Astrocyte of the spinal cord (primary cell): ENCODE results near the gene ATP2B1.

Source experiments
- DNase-seq: peaks from one replicate; pipeline ENCODE4 v3.0.0; 2011; ENCODE audit warnings: low read depth, low spot score
- H3K4me3 ChIP-seq: 2 replicates; pipeline ENCODE4 v1.5.1; 2011; ENCODE audit warnings: low read depth, mild to moderate bottlenecking, low read length, moderate library complexity
- in situ Hi-C: cut with HindIII; loops from 2 replicates; pipeline ENCODE4 v1.10.0; 2017; ENCODE audit warnings: low sequenced_read_pairs
- TF ChIP-seq, protein P1 (sequence below): IDR thresholded peaks from 2 replicates; pipeline ENCODE4 v1.5.1; 2012; ENCODE audit warnings: low read depth, mild to moderate bottlenecking, low read length, inconsistent platforms

Gene ATP2B1

DNA sequence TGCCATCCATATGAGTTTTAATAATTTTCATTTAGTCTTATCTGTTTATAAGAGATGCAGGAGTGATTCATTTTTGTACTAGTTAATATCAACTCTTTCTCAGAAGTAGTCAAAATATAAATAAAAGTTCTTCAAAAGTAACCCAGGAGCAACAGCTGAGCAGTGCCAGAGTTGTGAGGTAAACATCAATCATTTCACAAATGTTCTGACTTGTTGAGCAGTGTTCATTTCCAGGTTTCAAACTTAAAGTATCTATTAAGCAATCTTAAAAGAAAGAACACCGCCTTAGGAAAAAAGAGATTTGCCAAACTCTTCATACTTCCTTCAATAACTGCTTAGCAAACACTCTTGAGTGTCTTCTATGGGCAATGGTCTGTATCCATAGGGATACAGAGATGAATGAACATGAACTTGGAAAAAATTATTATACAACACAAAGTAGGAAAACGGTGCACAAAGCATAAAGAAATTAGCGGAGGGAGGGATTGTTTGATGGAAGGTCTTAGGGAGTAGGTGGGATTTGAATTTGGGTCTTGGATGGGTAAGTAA is 140.9 kb downstream of the ATP2B1 start:
- DNase-seq: no peak
- no peak overlapping the region for H3K4me3 ChIP-seq
- in situ Hi-C loops: no loop called here
- TF ChIP-seq, protein P1, sequence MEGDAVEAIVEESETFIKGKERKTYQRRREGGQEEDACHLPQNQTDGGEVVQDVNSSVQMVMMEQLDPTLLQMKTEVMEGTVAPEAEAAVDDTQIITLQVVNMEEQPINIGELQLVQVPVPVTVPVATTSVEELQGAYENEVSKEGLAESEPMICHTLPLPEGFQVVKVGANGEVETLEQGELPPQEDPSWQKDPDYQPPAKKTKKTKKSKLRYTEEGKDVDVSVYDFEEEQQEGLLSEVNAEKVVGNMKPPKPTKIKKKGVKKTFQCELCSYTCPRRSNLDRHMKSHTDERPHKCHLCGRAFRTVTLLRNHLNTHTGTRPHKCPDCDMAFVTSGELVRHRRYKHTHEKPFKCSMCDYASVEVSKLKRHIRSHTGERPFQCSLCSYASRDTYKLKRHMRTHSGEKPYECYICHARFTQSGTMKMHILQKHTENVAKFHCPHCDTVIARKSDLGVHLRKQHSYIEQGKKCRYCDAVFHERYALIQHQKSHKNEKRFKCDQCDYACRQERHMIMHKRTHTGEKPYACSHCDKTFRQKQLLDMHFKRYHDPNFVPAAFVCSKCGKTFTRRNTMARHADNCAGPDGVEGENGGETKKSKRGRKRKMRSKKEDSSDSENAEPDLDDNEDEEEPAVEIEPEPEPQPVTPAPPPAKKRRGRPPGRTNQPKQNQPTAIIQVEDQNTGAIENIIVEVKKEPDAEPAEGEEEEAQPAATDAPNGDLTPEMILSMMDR: no peak

DNA sequence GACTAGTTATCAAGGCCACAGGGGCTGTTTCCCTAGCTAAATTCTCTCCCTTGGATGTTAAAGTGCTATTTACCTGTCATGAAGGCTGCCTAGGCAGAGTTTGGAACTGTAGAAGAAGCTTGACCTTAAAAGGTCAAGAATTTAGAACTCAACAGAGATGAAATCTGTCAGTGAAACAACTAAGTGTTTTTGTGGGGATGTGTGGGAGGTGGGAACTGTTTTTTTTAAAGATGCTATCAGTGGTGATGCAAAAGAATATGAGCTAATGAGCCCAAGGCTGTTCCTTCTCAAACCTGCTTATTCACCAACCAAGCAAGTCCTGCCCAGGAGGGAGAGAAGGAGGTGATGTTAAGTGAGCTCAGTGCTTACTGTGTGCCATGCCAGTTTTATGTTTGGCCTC is 142.0 kb downstream of the ATP2B1 start:
- no peak overlapping the region for H3K4me3 ChIP-seq
- TF ChIP-seq, protein P1: no peak
- DNase-seq: no peak
- in situ Hi-C loops: no loop called here

DNA sequence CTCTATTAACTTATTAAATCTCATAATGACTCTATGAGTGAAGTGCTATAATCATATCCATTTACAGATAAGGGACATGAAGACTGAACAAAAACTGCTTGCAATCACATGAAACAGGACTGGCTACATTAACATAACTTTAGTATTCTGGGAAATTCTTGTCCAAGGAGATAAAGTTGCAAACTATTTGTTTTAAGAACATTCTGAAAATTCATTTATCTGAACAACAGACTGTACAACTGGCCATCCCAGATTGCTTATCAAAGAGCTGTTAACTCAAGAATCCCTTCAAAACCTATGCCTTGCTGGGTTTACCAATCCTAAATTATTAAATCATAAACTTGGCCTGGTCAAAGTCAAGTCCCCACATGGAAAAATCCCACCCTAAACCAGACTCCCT is 143.6 kb downstream of the ATP2B1 start:
- in situ Hi-C loops: no loop called here
- no peak for DNase-seq
- TF ChIP-seq, protein P1: no peak
- H3K4me3 ChIP-seq: no peak overlapping the region

DNA sequence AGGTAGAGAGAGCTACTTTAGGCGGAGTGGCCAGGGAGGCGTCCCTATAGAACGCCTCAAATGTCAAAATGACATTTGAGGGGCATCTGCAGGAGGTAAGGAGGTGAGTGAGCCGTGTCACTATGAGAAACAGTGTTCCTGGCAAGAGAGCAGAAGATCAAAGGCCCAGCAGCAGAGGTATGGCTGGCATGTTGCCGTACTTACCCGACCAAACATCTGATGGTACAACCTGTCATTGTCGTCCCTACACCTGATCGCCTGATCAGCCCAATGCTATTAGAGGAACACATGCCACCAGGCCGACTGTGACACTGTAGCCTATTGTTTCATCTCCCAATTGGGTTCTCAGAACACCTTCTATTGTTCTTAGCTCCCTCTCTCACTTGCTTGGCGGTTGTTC is 148.9 kb downstream of the ATP2B1 start:
- DNase-seq: no peak
- in situ Hi-C loops: no loop called here
- no peak overlapping the region for H3K4me3 ChIP-seq
- TF ChIP-seq, protein P1: no peak

DNA sequence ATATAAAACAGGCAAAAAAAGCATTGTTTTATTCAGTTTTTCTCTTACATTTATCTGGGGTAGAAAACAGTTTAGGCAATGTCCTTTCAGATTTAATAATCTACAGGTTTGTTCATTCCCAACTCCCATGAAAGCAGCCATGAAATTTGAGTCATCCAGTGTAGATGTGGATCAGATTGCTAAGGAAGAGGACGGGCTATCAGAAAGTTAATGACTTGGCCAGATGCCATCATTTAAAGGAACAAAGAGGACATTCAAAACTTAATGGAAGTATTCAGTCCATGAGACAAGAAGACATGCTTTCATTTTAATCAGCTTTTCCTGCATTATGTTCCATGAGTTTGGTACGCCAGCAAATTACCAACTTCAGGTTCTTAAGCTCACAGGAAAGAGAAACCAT is 151.7 kb downstream of the ATP2B1 start:
- TF ChIP-seq, protein P1: no peak
- in situ Hi-C loops: no loop called here
- DNase-seq: peak; percentile 28
- no peak overlapping the region for H3K4me3 ChIP-seq

DNA sequence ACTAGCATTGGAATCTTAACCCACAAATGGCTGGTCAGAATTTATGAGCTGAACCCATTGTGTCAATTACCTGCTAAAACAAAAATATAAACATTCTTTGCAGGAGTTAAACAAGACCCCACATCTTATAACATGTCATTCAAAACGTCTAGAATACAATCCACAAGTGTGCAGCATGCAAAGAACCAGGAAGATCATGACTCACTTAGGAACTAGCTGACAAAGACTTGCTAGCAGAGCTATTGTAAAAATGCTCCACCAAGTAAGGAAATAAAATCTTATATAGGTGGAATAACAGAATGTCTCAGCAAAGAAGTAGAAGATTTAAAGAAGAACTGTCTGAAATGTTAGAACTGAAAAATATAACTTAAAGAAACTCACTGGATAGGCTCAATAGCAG is 156.3 kb downstream of the ATP2B1 start:
- in situ Hi-C loops: no loop called here
- H3K4me3 ChIP-seq: no peak overlapping the region
- peak; percentile 30 for DNase-seq
- TF ChIP-seq, protein P1: no peak

DNA sequence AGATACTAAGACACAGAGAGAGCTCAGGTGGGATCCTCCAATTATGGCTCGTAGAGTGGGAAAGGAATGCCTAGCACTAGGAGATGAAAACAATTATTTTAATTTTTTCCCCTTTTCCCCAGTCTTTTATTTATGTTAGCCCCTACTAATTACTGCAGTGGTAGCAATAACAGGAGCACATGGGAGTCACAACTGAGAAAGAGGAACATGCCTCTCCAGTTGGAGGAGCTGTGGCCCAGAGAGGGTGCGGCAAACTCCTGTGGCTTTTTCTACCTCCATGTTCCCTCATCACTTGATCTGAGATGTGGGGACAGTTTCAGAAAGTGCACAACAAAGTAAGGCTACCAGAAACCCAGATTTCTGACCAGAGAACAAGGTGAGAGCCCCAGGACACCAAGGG is 156.9 kb downstream of the ATP2B1 start:
- H3K4me3 ChIP-seq: no peak overlapping the region
- TF ChIP-seq, protein P1: no peak
- DNase-seq: no peak
- in situ Hi-C loops: no loop called here
